ACHN (cell line): ENCODE results near the gene UBTD2.

Experiments
- DNase-seq: peaks from one replicate; pipeline ENCODE4 v3.0.0-alpha.2; 2015
- in situ Hi-C: cut with HindIII; loops from 2 replicates; pipeline ENCODE4 v1.10.0; 2017; ENCODE audit warnings: low sequenced_read_pairs, low pct_ligation_motif_present, low pct_unique_long_range_greater_than_20kb

Gene UBTD2

DNA sequence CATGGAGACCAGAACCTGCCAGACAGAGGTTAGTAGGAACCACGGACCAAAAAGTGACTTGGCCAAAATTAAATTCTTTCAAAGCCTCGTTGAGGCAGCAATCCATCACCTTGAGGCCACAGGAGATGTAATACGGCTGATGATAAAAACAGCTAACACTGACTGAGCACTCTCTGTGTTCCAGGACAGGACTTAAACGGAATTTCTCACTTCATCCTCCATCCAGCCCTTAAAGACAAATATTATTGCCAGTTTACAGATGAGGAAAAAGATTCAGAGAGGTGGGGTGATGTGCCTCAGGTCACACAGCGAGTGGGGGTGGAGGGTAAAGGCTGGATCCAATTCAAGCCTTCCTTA is 120.6 kb downstream of the UBTD2 start:
- in situ Hi-C loops: no loop called here

DNA sequence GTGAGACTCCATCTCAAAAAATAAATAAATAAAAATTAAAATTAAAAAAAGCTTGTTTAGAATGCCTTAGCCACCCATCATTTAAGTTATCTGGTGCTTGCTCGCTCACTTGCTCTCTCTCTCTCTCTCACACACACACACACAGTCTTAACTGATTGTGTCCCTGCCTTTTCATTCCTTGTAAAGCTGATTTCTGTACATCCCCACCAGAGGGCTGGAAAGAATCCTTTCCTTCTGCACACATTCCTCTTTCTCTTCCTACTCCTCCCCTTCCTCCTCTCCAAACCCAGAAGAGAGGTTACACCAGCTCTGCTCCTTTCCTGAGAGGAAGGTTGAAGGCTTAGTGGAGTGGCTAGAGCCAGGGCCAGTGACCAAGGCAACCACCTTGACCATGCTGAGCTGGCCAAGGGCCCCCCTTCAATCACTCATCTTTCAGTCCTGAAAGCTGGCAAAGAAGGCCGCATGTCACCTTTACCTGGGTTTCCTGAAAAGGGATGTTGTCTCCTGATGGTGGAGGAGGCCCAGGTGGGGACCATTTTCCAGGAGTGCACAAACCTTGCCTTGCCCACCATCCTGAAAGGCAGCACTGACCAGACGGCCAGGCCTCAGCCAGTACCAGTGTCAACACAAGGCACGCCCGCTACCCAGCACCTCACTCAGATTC is 121.1 kb downstream of the UBTD2 start:
- in situ Hi-C loops: no loop called here
- no peak for DNase-seq

More for the DNA sequence above, 120.6 kb downstream of the UBTD2 start:
- no peak for DNase-seq

DNA sequence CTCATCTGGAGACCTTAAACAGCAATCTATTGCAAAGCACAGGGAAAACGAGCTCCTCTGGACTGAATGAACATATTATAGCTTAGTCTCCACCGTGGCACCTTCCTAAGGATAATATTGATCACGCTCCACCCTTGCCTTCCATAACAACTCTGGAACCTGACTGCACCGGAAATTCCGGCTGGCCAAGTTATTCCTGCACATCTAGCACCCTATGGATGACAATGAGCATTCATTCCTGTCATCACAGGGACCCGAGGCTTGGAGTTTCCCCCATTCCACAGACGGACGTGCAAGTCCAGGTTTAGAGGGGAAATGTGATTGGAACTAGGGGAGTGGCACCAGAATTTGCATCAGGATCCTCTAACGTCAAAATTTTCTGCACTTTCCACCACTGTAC is 123.1 kb downstream of the UBTD2 start:
- DNase-seq: no peak
- in situ Hi-C loops: no loop called here
